Measurements from ENCODE around the gene TMEM201.

Gene TMEM201

DNA sequence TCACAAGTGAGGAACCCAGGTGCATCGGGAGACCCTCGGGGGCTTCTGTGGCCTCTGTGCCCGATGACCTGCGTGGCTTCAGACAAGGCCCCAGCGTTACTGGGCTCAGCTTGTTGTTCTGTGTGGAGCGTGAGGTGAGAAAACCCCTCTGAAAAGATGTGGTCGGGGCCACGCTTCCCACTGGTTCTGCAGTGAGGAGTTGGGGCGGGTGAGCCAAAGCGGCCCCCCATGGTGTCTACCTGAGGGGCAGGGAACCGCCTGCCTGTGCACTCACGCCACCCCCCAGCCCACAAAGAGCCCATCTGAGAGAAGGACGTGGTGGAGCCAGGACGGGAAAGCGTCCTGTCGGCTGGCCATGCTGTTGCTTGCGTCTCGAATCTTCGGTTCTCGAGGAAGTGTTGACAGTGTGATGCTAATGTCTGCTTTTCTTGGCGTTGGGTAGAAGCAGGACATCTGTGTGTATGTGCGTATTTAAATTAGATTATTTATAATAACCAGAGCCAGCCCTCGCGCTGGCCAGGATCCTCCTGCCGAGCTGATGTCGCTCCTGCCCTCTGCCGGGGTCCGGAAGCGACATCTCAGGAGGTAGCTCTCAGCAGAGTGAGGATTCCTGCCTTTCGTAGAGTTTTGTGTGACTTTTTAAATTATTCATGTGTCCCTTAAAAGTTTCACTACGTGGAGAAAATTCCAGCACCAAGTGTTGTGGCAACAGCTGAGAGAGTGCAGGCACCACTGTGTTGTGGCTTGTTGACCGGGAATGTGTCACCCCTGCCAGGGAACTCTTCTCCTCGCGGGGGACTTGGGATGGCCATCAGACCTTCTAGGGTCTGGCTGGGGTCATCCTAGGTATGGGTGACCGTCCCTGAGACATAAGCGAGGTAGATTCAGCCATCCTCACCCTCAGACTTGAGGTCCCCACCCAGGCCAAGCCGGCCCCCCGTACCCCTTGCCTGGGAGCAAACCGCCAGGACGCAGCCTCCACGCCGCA is 15.3 kb downstream of the TMEM201 start:
- DNase-seq (ENCODE audit: insufficient read length, low spot score) = no peak
- FAIRE-seq = no peak
- TF ChIP-seq PAX5 (IDR thresholded peaks at IDR 0.05; ENCODE audit: insufficient read depth, low read length, severe bottlenecking) (no peak), POLR2A (IDR thresholded peaks at IDR 0.05; ENCODE audit: low read depth, low read length) (no peak), POU2F2 (IDR thresholded peaks at IDR 0.05; ENCODE audit: low read depth, low read length) (no peak), TAF1 (IDR thresholded peaks at IDR 0.05; ENCODE audit: low read depth, low read length) (no peak), POLR2AphosphoS5 (IDR thresholded peaks at IDR 0.05; ENCODE audit: low read depth, low read length) (no peak)

DNA sequence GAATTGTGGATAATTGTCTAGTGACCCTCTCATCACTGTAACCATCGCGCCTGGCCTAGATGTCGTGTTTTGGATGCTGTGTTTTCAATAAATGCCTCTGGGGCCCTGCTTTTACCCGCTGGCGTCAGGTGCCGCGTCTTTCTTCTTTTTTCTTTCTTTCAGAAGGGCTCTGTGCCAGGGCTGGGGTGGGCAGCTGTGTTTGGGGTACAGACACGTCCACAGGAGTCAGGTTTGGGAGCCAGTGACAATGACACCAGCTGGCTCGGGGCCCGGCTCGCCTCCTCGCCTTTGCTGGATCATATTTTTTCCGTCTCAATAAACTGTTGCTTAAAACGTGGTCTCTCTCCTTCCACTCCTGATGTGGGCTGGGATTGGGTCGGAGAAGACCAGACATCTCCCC is 16.1 kb downstream of the TMEM201 start:
- no peak for FAIRE-seq
- DNase-seq (ENCODE audit: insufficient read length, low spot score) = no peak
- TF ChIP-seq SPI1 (IDR thresholded peaks at IDR 0.05; ENCODE audit: low read depth, low read length) = no peak
- TF ChIP-seq POLR2A (IDR thresholded peaks at IDR 0.05; ENCODE audit: low read depth, low read length) = no peak
- TF ChIP-seq POU2F2 (IDR thresholded peaks at IDR 0.05; ENCODE audit: low read depth, low read length) = no peak
- TF ChIP-seq TAF1 (IDR thresholded peaks at IDR 0.05; ENCODE audit: low read depth, low read length) = no peak
- TF ChIP-seq POLR2AphosphoS5 (IDR thresholded peaks at IDR 0.05; ENCODE audit: low read depth, low read length) = no peak
- no peak for TF ChIP-seq PAX5 (IDR thresholded peaks at IDR 0.05; ENCODE audit: insufficient read depth, low read length, severe bottlenecking)

DNA sequence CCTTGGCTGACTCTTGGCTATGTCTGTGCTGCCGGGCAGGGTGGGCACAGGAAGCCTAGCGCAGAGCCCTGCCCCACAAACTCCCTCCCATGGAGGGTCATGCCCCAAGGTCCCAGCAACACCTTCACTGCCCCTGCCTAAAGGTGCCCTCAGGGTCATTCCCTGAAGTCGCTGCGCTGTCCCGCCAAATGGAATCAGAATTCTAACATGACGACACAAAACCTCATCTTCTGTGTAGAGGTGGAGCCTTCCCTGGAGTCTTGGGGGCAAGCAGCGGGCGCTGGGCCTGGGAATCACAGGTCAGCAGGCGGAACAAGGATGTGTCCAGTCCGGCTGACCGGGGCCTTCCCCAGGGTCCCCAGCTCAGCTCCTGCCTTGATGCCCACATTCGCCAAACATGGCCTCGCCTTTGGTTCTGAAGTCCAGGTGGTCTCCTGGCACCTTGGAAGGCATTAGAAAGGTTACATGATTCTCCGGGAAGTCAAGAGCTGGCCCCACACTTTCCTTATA is 17.3 kb downstream of the TMEM201 start:
- FAIRE-seq (no peak), DNase-seq (ENCODE audit: insufficient read length, low spot score) (no peak)
- TF ChIP-seq SPI1 (IDR thresholded peaks at IDR 0.05; ENCODE audit: low read depth, low read length) = no peak
- no peak for TF ChIP-seq TAF1 (IDR thresholded peaks at IDR 0.05; ENCODE audit: low read depth, low read length)

DNA sequence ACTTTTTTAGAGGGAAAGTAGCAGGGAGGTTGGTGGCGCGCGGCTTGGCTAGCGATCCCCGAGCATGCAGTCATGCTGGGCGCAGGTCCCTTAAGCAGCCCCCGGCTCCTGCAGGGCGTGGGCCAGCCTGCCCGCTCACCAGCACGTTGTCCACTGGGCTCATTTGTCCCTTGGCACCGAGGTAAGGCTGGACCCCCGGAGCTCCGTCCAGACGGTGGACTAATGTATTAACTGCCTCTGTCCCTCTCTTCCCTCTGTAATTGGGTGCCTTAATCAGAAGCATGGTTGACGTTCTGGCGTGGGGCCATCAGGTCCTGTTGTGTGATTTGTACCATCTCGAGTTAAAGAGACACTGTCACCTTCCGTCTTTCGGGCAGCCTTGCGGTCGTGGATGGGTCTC is 17.7 kb downstream of the TMEM201 start:
- FAIRE-seq = no peak
- TF ChIP-seq POLR2A (IDR thresholded peaks at IDR 0.05; ENCODE audit: low read depth, low read length) = no peak
- no peak for TF ChIP-seq TAF1 (IDR thresholded peaks at IDR 0.05; ENCODE audit: low read depth, low read length)
- no peak for TF ChIP-seq SPI1 (IDR thresholded peaks at IDR 0.05; ENCODE audit: low read depth, low read length)
- TF ChIP-seq POLR2AphosphoS5 (IDR thresholded peaks at IDR 0.05; ENCODE audit: low read depth, low read length) = no peak
- no peak for TF ChIP-seq POU2F2 (IDR thresholded peaks at IDR 0.05; ENCODE audit: low read depth, low read length)
- TF ChIP-seq PAX5 (IDR thresholded peaks at IDR 0.05; ENCODE audit: insufficient read depth, low read length, severe bottlenecking) = no peak
- no peak for DNase-seq (ENCODE audit: insufficient read length, low spot score)

DNA sequence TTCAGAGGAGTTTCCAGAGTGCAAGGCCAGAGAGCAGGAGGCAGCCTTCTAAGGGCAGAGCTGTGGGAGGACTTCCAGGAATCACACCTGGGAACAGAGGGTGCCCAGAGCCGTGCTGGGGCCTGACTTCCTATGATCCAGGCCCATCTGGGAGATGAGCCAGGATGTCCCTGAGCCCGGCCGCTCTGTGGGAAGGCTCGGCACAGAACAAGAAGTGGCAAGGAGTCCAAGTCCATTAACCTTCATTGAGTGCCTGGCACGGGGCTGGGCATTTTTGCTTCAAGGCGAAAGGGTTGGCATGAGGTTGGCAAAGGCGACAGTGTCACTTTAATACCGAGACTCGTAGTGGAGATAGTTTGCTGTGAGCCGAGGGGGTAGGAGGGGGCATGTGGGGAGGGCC is 18.2 kb downstream of the TMEM201 start:
- FAIRE-seq = no peak
- TF ChIP-seq POU2F2 (IDR thresholded peaks at IDR 0.05; ENCODE audit: low read depth, low read length) (no peak), PAX5 (IDR thresholded peaks at IDR 0.05; ENCODE audit: insufficient read depth, low read length, severe bottlenecking) (no peak), SPI1 (IDR thresholded peaks at IDR 0.05; ENCODE audit: low read depth, low read length) (no peak), POLR2AphosphoS5 (IDR thresholded peaks at IDR 0.05; ENCODE audit: low read depth, low read length) (no peak), POLR2A (IDR thresholded peaks at IDR 0.05; ENCODE audit: low read depth, low read length) (no peak), TAF1 (IDR thresholded peaks at IDR 0.05; ENCODE audit: low read depth, low read length) (no peak)
- DNase-seq (ENCODE audit: insufficient read length, low spot score) = no peak

DNA sequence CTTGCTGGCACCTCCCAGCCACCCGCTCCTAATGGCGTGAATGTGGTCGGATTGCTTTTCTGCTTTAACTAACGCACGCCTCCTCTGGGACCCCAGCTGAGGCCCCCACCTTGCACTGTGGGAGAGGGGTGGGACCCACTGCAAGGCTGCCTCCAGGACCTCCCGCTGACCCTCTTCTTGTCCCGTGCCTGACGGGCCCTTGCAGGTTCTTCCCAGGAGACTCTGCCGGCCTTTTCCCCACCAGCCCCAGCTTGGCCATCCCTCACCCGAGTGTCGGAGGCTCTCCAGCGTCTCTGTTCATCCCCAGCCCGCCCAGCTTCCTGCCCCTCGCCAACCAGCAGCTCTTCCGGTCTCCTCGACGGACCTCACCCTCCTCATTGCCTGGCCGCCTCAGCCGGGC is 18.6 kb downstream of the TMEM201 start:
- FAIRE-seq = no peak
- no peak for TF ChIP-seq POLR2AphosphoS5 (IDR thresholded peaks at IDR 0.05; ENCODE audit: low read depth, low read length)
- TF ChIP-seq PAX5 (IDR thresholded peaks at IDR 0.05; ENCODE audit: insufficient read depth, low read length, severe bottlenecking) = no peak
- TF ChIP-seq POU2F2 (IDR thresholded peaks at IDR 0.05; ENCODE audit: low read depth, low read length) = no peak
- TF ChIP-seq SPI1 (IDR thresholded peaks at IDR 0.05; ENCODE audit: low read depth, low read length) = no peak
- no peak for TF ChIP-seq POLR2A (IDR thresholded peaks at IDR 0.05; ENCODE audit: low read depth, low read length)
- no peak for TF ChIP-seq TAF1 (IDR thresholded peaks at IDR 0.05; ENCODE audit: low read depth, low read length)
- no peak for DNase-seq (ENCODE audit: insufficient read length, low spot score)

DNA sequence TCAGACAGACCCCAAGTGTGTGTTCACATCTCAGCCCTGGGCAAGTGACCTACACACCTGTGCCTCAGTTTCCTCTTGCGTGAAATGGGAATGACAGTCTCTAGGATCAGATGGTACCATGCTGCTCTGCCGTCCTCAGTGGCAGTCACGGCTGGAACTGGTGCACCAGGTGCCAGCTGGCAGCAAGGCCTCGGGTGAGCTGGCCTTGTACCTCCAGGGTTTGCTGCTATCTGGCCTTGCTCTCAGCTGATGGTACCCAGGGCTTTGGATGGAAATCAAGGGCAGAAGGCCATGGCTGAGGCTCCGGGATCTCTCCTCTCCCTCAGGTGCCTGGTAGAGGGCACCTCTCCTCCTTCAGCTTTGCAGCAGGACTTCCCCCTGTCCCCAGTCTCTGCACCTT is 21.3 kb downstream of the TMEM201 start:
- DNase-seq (ENCODE audit: insufficient read length, low spot score) (no peak), FAIRE-seq (no peak)
- TF ChIP-seq POLR2A (IDR thresholded peaks at IDR 0.05; ENCODE audit: low read depth, low read length) (no peak), POU2F2 (IDR thresholded peaks at IDR 0.05; ENCODE audit: low read depth, low read length) (no peak), POLR2AphosphoS5 (IDR thresholded peaks at IDR 0.05; ENCODE audit: low read depth, low read length) (no peak), SPI1 (IDR thresholded peaks at IDR 0.05; ENCODE audit: low read depth, low read length) (no peak), PAX5 (IDR thresholded peaks at IDR 0.05; ENCODE audit: insufficient read depth, low read length, severe bottlenecking) (no peak), TAF1 (IDR thresholded peaks at IDR 0.05; ENCODE audit: low read depth, low read length) (no peak)

DNA sequence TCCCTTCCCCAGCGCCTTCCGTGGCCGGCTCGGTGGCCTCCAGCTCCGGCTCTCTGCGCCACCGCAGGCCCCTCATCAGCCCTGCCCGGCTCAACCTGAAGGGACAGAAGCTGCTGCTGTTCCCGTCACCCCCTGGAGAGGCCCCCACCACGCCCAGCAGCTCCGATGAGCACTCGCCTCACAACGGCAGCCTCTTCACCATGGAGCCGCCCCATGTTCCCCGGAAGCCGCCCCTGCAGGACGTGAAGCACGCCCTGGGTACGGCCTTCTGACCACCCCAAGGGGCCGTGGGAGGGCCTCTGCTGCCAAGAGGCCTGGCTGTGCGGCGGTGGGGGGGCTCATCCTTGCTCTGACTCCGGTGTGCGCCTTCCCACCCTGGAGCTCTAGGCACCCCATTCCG is 21.8 kb downstream of the TMEM201 start:
- FAIRE-seq (no peak), DNase-seq (ENCODE audit: insufficient read length, low spot score) (no peak)
- TF ChIP-seq SPI1 (IDR thresholded peaks at IDR 0.05; ENCODE audit: low read depth, low read length) (no peak), POLR2AphosphoS5 (IDR thresholded peaks at IDR 0.05; ENCODE audit: low read depth, low read length) (no peak), POLR2A (IDR thresholded peaks at IDR 0.05; ENCODE audit: low read depth, low read length) (no peak), POU2F2 (IDR thresholded peaks at IDR 0.05; ENCODE audit: low read depth, low read length) (no peak), TAF1 (IDR thresholded peaks at IDR 0.05; ENCODE audit: low read depth, low read length) (no peak), PAX5 (IDR thresholded peaks at IDR 0.05; ENCODE audit: insufficient read depth, low read length, severe bottlenecking) (no peak)

DNA sequence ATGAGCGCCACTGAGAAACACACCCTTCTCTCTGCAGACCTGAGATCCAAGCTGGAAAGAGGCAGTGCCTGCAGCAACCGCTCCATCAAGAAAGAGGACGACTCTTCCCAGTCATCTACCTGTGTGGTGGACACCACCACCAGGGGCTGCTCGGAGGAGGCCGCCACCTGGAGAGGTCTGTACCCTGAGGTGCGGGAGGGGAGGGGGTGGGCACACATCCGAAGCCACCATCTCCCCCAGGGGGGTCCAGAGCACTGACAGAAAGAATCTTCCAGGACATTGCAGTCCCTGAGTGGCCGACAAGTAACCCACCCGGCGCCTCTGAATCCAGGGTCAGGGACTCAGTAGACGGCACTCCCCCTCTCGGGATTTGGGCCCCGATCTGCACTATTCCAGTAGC is 23.0 kb downstream of the TMEM201 start:
- TF ChIP-seq TAF1 (IDR thresholded peaks at IDR 0.05; ENCODE audit: low read depth, low read length) (no peak), POLR2A (IDR thresholded peaks at IDR 0.05; ENCODE audit: low read depth, low read length) (no peak), PAX5 (IDR thresholded peaks at IDR 0.05; ENCODE audit: insufficient read depth, low read length, severe bottlenecking) (no peak), POLR2AphosphoS5 (IDR thresholded peaks at IDR 0.05; ENCODE audit: low read depth, low read length) (no peak), SPI1 (IDR thresholded peaks at IDR 0.05; ENCODE audit: low read depth, low read length) (no peak), POU2F2 (IDR thresholded peaks at IDR 0.05; ENCODE audit: low read depth, low read length) (no peak)
- FAIRE-seq (no peak), DNase-seq (ENCODE audit: insufficient read length, low spot score) (no peak)

Measured in GM12891 (cell line).